HG03135 (cell line): ENCODE data around the gene NPVF.

Source experiments
- ATAC-seq: cut with Tn5 transposase; IDR thresholded peaks from one replicate; pipeline ENCODE4 v1.9.1; 2021; ENCODE audit warnings: mild to moderate bottlenecking, moderate library complexity; ENCODE audit not compliant: unreplicated experiment

NPVF gene

GRCh38 chr7:25228386-25228785 lies at the start of gene NPVF:
TSS of gene NPVF (minus strand) at chr7:25228486. CDS start at chr7:25228439, 47 bp downstream.
- no peak for ATAC-seq

- ATAC-seq: no peak
Measured at GRCh38 chr7:25272265-25272664, 44.0 kb upstream of the NPVF start.

DNA sequence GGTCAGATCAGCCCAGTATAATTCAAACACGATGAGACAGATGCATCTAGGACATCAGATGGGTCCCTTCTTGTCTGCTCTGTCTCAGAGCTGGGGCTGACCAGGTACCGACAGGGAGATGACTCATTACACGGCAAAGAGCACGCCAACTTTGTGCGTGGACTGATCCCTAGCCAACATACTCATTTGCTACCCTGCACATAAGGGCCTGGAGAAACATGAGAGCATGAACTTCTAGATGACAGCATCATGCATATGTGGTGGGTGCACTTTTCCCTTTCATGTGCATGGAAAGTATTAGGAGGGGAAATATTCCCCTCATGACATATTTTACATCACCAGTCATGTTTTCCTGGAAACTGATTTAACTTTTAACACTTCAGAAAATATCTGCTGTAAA lies 35.1 kb upstream of the NPVF start:
- ATAC-seq: no peak

DNA sequence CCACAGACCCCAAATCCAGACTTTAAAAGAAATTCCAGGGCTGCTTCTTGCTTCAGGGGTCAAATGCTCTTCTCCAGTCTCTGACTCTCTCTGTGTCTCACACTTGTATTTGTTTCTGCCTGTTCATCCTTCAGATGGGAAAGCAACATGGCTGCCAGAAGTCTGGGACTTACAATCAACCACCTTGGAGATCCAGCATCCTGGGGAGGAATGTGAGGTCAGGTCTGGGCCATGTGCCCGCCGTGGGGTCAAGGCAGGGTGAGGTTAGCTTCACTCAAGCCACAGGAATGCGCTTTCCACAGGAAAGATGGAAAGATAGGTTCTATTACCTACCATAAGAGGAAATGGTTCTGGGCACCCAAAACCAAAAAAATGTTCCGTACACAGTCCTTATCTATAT lies 34.3 kb upstream of the NPVF start:
- ATAC-seq: no peak

GRCh38 chr7:25261545-25262140 lies 33.4 kb upstream of the NPVF start:
- ATAC-seq: no peak

GRCh38 chr7:25260862-25261494 lies 32.7 kb upstream of the NPVF start:
- ATAC-seq: no peak

DNA sequence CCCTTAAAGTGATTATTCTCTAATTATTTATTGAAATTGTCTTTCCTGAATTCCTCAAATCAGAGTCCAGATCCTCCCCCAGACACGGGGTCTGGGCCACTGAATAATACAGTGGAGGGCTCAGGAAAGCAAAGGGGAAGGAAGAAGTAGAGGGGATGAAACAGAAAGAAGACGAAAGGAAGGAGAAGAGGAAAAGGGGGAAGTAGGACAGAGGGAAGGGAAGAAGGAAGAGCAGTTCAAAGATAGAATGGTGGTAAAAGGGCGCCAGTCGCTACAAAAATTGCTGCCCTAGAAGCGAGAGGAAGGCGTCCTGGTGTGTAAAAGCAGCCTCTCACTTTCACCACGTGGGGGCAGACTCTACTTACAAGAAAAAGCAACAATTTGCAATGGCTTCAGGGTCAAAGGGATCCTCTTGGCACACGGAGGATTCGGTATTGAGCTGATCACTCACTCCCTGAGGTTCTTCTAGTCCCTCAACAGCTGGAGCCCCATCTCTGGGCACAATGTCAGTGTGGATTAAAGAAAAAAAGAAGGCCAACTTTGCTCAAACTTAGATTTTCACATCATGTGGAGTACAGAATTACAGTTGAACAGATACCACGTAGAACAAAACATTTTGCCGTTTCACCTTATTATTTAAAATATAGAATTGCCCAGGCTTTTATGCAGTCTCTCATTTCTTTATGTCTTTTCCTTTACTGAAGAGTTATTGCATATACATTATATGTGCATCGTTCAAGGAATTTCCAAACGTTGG lies 31.4 kb upstream of the NPVF start:
- ATAC-seq: peak; percentile 81

- ATAC-seq: no peak
Measured at GRCh38 chr7:25256333-25256819, 28.1 kb upstream of the NPVF start.

DNA sequence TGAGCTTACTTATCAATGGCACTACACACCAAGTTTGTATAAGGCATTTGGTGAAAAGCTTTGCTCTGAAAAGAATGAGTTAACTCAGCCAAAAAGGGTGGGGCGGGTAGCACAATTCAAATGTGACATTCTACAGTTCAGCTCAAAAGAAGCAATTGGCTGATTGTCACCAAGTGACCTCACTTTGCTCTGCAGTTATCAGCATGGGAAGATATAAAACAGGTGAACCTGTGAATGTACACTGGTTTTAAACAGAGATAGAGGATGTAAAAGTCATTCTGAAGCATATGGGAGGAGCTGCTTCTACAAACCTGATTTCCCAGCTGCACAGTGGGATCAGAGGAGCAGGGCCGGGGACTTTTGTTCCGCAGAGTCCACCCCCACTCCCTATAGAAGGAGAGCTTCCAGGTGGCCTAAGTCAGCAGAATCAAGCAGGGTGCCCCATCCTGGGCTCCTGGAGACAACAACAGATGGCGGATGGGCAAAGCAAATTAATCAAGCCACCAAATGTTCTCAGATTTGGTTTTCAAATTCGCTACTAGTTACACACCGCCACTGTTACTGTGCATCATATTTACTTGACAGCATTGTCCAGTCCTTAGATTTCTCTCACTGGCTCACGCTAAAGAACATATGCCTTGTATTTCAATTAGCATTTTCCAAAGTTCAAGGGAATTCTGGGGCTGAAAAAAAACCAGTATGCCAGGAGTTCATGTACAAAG lies 27.5 kb upstream of the NPVF start:
- ATAC-seq: no peak

DNA sequence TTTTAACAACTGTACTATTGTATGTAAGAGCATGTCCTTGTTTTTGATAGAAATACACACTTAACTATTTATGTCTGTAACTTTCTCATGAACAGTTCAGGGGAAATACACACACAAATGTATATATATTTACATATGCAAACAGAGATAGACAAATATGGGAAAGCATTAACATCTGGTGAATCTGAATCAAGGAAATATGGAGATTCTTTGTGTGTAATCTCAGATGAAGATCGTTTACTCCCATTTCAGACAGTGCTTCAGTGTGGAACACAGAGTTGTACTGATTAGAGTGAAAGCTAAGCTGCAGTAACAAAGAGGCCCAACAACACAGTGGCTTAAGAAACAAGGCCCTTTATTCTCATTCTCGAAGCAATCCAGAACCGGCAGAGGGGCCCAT lies 26.3 kb upstream of the NPVF start:
- no peak for ATAC-seq

DNA sequence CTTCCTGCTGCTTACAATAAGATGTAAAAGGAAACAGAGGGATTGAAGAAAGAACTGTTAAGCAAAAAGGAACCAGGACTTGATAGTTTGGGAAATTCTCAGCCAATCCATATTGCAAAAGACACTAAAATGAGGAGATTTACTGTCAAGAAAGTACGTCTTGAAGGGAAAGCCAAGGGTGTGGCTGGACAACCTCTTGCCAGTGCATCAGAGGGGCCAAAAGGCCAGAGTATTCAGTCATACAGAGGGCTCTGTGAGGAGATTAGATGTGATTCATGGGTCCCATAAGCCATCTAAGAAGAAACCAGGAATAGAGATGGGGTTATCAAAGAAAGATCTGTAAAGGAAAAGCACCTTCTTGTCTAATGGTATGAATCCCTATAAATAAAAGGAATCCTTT lies 25.4 kb upstream of the NPVF start:
- no peak for ATAC-seq

- no peak for ATAC-seq
Measured at GRCh38 chr7:25250386-25250785, 22.1 kb upstream of the NPVF start.

DNA sequence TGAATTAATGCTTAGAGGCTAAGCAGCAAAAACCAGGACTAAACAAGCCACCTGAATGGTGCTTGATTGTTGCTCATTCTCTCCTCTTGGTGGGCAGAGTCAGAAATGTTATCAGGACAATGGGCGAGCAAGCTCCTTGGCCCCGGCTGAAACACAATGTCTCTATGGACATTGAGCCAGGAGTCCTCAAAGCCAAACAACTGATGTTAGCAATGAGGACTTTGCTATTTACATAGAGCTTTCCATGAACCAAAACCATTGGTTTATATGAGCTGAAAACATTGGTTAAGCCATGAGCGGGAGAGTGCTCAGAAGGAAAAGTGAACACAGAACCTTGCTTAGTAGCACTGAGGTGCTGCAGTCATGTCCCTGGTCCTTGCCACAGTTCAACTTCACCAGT lies 21.5 kb upstream of the NPVF start:
- no peak for ATAC-seq

- no peak for ATAC-seq
Measured at GRCh38 chr7:25246306-25246705, 18.0 kb upstream of the NPVF start.

DNA sequence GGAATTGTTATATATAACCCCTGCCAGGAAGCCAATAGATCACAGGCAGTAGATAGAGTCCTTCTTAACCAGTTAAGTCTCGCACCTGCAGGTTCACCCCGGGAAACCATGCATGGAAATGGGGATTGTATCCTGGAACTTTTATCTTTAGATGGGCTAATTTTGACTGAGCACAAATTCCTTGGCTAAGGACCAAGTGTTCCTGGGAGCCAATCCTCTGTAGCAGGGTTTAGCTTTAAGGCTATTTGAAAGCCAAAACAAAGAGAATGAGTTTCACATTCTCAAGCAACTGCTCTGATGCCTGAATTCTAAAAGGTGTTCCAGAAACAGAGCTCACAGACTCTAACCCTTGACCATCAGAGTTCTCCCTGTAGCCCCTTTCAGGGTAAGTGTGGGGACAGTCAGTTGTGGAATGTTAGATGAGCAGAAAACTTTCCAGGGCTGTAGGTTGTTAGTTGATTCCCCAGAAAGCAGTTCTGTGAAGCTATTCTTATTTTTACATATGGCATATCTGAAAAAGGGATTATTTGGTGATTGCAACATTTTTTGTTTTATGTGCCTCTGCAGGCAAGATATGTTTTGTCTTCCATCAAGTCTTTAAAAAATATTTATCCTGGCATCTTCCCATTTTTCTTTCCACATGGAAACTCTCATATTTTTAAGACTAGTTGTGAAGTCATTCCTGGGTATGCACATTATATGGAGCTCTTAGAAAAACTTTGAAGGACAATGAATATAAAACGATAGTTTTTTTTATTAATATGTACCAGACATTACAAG lies 16.2 kb upstream of the NPVF start:
- ATAC-seq: no peak

DNA sequence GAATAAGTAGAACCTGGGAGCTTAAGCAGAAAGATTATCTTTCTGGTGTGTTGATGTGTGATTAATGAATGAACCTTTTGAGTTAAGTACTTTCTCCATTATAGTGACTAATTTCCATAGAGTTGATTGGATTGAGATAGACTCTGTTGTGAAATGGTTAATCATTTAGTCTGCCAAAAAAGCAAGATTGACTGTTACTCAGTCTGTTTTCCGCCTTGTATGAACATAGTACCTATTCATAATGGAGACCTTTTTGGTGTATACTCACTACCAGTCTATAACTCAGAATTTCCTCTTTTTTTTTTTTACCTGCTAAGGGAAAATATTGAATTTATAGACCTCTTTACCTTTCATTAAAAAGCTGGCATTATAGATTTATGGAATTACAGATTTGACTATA lies 14.4 kb upstream of the NPVF start:
- no peak for ATAC-seq

GRCh38 chr7:25240896-25241295 lies 12.6 kb upstream of the NPVF start:
- ATAC-seq: no peak

GRCh38 chr7:25240340-25240739 lies 12.1 kb upstream of the NPVF start:
- ATAC-seq: no peak

DNA sequence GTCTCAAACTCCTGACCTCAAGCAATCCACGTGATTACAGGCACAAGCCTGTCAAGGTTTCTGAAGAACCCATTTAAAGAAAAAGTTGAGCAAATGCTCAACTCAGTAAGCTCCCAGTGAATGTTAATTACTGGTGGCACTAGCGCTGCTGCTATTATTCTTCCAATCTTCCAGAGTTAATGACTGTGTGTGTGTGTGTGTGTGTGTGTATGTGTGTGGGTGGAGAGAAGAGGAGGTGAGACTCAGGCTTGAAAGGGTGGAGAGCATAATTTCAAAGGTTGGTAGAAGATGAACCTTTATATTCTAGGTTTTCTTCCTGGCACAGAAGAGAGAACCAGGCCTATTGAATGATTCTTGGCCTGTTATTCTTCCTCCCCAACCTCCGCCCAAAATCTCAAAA lies 11.6 kb upstream of the NPVF start:
- ATAC-seq: no peak

DNA sequence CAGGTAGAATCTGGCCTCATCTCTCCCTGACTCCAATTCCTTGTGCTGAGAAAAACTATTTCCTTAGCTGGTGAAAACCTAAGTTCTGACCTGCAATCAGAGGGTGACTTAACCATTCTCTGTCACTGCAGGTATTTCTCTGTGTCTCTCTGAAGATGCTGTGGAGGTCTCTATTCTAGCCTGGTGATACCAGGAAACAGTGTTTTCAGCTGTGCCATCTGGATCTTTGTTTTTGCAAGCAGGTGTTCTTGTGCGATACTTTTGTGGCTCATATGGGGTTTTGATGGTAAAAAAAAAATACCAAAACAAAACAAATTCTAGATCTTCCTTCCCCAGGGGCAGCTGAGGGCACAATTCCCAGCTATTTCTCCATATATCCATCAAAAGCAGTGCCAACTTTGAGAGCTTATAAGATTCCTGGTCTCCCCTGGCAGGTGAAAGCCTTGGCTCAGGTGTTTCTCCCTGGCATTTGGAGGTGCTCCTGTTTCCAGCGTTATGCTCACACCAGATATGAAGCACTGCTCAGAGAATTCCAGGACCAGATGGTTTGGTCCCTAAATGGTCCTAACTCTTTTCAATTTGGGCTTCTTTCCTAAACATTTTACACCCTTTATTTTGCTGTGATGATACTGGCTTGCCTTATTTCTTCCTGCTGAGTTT lies 9.9 kb upstream of the NPVF start:
- no peak for ATAC-seq
